HG03575 (cell line): ENCODE results near the gene LIPC.

Experiments
- ATAC-seq: cut with Tn5 transposase; IDR thresholded peaks from one replicate; pipeline ENCODE4 v1.9.1; 2021; ENCODE audit not compliant: unreplicated experiment, insufficient number of reproducible peaks, low FRiP score; ENCODE audit errors: extremely low read depth

The LIPC gene

GRCh38 chr15:58555162-58556027 lies 123.6 kb downstream of the LIPC start:
- ATAC-seq, result no peak

GRCh38 chr15:58556028-58556361 lies 124.2 kb downstream of the LIPC start:
- no peak for ATAC-seq

GRCh38 chr15:58556541-58556940 lies 124.8 kb downstream of the LIPC start:
- ATAC-seq, result no peak

- no peak for ATAC-seq
Measured at GRCh38 chr15:58558777-58559176, 127.0 kb downstream of the LIPC start.

GRCh38 chr15:58559904-58560588 lies 128.3 kb downstream of the LIPC start:
- no peak for ATAC-seq

GRCh38 chr15:58561321-58561720 lies 129.5 kb downstream of the LIPC start:
- no peak for ATAC-seq

- ATAC-seq, result no peak
Measured at GRCh38 chr15:58562135-58562534, 130.3 kb downstream of the LIPC start.

- ATAC-seq, result no peak
Measured at GRCh38 chr15:58564981-58565380, 133.2 kb downstream of the LIPC start.

- no peak for ATAC-seq
Measured at GRCh38 chr15:58565619-58566018, 133.8 kb downstream of the LIPC start.

GRCh38 chr15:58566029-58566428 lies 134.2 kb downstream of the LIPC start:
- ATAC-seq, result no peak

GRCh38 chr15:58568157-58568571 lies 136.4 kb downstream of the LIPC start:
- no peak for ATAC-seq

- no peak for ATAC-seq
Measured at GRCh38 chr15:58569455-58569854, 137.7 kb downstream of the LIPC start.

- ATAC-seq, result no peak
Measured at GRCh38 chr15:58571491-58571890, 139.7 kb downstream of the LIPC start.

GRCh38 chr15:58572521-58572920 lies 140.7 kb downstream of the LIPC start:
- no peak for ATAC-seq

- ATAC-seq, result no peak
Measured at GRCh38 chr15:58573270-58573669, 141.5 kb downstream of the LIPC start.

GRCh38 chr15:58574631-58575030 lies 142.8 kb downstream of the LIPC start:
- ATAC-seq, result no peak

GRCh38 chr15:58575045-58575786 lies 143.4 kb downstream of the LIPC start:
- no peak for ATAC-seq

GRCh38 chr15:58576657-58577056 lies 144.9 kb downstream of the LIPC start:
- ATAC-seq, result no peak

- no peak for ATAC-seq
Measured at GRCh38 chr15:58582160-58582559, 150.4 kb downstream of the LIPC start.
